NCI-H1048 (cell line): Measurements from ENCODE around the gene INPP5D.
"Not testable (repeated sequence)": the region's sequence is repeated elsewhere in the genome, so short reads cannot be mapped to it uniquely, and the experiment has no call there.

ENCODE experiments used
- DNase-seq: peaks from one replicate; lab custom pipeline; 2025; lab: John Stamatoyannopoulos, UW

The INPP5D gene

DNA sequence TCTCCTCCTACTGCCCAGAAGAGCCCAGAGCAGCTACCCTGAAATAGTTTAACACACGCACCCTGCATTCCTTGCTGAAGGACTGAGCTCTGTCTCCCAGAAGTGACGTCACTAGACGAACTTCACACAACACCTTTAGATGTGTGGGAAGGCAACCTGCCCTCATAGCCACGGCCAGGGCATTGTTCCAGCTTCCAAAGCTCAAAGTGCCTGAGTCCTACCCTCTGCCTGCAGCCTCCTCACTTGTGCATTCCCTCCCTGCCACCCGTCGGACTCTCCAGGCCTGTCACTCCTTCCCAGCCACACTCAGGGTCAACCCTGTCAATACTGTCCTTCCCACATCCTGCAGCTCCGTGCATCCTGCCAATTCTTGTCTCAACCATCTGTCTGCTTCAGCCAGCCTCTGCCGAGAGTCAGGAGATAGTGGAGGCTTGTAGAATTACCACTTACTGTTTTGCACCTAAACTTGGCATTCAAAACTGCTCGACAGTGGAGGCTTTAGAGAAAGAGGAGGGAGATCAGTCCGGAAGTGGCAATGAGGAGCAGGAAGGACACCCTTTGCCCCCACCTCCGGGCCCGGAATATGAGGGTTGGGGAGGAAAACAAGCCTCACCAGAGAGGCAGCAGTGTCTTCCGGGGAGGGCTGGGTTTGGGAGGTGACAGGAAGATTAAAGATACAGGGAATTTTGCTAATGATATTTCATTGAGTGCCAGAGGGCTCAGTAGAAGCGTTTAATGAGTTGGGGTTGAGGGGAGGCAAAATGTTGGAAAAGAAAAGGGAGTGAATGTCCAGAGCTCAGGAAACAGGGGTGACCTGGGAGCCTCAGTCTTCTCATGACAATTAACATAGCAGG lies 119.1 kb downstream of the INPP5D start:
- DNase-seq, result no peak

DNA sequence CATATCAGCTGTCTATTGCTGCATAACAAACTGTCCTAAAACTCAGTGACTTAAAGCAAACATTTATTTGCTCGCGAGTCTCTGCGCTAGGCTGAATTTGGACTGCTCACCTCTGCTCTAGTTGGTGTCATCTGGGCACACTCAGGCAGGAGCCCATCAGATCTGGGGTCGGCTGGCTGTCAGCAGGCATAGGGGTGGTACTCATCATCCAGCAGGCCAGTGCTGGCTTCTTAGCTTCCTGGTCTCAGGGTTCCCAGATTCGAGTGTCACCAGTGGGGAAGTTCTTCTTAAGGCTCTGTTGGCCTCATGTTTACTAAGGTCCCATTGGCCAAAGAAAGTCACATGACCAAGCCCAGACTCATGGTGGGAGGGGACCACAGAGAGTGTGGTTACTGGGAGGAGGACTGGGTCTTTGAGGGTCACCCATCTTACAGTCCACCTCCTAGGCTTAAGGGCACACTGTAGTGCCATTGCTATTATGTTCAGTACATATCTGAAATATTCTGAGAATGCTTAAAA lies 119.8 kb downstream of the INPP5D start:
- no peak for DNase-seq

DNA sequence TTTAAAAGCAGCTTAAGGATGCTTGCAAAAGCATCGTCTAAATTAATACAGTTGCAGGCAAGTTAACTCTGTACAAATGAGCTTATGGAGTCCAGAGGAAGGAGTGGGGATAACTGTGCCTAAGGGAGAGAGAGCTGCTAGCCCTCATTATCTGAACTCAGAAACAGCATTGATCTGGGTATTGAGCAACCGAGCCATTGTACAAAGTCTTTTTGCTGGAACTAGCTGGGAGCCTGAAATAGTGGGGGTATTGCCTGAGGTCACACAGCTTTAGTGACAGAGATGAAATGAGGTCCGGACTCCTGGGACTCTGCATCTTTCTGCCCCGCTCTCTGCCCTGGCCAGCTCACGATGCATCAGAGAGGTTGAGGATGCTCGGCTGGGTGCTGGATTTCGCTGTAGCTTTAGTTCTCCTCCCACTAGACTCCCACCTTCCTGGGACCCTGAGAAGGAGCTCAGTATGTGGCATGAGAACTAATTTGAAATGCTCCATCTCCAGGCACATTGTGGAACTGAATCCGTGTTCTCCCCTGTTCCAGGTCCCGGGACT lies 123.8 kb downstream of the INPP5D start:
- DNase-seq, result no peak

DNA sequence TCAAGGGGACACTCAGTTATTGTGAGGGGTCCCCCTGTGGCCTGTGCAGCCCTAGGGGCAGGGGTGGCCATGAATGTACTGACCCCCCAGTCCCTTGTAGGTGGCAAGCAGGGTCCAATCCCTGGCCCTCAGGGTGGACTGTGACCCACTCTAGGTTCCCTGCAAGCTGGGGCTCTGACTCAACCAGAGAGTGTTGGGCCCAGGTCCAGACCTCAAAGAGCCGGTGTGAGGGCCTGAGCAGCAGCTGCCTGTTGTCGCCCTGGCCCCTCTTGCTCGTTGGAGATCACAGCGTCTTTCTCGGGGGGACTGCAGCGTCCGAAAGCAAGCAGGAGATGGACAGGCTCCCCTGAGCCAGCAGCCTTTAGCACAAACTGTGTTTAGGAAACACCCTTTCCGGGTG lies 124.5 kb downstream of the INPP5D start:
- DNase-seq, result no peak

DNA sequence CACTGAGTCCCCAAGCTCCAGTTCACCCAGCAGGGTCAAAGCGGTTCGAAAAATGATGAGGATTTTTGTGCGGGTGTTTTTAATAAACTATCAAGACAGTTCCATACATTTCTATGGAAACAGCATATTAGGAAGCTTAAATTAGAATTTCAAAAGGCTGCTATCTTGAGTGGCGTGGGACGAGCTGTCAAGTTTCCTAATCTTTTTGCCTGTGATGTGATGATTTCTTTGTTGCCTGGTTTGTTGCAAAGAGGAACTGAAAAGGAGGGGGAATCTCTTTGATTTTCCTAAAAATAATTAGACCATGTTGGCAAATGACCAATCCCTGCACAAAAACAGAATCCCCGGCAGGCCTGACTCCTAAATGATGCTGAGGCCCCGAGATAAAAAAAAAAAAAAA lies 125.2 kb downstream of the INPP5D start:
- no peak for DNase-seq

DNA sequence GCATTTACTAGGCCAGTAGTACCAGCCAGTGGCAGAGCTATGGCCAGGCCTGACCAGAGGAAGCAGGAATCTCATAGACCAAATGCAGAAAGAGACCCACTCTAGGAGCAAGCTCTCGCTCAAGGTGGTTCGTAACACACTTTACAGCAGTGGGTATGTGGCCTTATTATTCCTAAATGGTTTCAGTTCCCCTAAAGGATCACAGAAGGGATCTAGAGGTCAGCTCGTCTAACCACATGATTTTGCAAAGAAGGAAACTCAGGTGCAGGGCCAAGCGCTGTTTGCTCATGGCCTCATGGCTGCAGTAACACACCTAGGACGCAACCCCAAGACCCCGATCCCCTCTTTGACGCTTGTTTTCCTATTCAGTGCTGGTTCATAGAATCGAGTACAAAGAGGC lies 125.8 kb downstream of the INPP5D start:
- no peak for DNase-seq

DNA sequence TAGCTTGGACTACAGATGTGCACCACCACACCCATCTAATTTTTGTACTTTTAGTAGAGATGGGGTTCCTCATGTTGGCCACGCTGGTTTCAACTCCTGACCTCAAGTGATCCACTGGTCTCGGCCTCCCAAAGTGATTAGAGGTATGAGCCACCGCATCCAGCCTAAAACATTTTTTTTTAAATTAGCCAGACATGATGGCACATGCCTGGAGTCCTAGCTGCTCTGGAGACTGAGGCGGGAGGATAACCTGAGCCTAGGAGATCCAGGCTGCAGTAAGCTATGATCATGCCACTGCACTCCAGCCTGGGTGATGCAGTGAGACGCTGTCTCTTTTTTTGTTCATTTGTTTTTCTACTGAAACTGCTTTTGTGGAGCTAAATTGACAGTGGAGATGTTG lies 126.7 kb downstream of the INPP5D start:
- no peak for DNase-seq

DNA sequence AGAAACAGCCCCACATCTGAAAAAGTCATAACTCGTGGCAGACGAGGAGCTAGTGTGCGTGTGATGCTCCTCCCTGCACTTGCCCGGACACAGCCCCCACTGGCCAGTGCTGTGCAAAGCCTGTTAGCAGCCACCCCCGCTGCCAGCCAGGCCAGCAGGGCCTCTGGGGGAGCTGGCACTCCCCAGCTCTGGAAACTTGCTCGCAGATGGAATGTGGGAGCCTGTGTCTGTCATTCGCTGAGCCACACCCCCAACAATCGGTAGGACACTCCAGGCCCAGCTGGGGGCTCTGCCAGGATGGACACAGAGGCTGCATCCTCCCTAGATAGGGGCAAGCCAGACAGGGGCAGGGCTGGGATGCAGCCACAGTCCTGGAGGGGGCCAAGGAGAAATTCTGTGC lies 128.9 kb downstream of the INPP5D start:
- no peak for DNase-seq

DNA sequence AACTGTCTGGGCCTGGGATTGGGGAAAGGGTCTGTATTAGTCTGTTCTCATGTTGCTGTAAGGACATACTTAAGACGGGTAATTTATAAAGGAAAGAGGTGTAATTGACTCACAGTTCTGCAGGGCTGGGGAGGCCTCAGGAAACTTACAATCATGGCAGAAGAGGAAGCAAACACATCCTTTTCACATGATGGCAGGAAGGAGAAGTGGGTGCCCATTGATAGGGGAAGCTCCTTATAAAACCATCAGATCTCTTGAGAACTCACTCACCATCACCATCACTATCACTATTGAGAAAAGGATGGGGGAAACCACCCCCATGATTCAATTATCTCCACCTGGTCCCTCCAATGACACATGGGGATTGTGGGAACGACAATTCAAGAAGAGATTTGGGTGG lies 130.9 kb downstream of the INPP5D start:
- not testable (repeated sequence) for DNase-seq

DNA sequence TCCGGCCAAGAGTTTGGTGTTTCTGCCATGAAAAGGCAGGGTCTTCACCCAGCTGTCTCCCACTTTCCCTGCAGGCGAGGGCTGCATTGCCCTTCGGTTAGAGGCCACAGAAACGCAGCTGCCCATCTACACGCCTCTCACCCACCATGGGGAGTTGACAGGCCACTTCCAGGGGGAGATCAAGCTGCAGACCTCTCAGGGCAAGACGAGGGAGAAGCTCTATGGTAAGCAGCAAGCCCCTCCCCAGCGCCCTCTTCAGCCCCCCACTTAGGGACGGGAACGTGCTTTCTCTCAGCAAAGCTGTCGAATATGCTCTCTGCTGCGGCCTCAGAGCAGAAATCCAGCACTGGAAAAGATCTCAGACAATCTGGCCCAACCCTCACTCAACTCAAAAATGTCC lies 133.6 kb downstream of the INPP5D start:
- no peak for DNase-seq

DNA sequence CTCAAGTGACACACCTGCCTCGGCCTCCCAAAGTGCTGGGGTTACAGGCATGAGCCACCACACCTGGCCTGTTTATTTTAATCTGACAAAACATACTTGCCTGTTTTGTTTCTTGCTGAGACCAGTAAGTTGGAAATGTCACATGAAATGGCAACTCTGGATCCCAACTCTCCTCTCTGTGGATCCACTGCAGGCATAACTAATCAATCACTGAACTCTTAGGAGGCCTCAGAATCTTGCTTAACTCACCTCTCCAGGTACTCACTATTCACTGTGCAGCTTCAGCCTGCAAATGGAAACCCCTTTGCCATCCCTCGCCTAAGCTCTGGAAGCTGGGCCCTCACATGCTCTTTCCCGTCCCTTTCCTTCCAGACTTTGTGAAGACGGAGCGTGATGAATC lies 134.9 kb downstream of the INPP5D start:
- no peak for DNase-seq

DNA sequence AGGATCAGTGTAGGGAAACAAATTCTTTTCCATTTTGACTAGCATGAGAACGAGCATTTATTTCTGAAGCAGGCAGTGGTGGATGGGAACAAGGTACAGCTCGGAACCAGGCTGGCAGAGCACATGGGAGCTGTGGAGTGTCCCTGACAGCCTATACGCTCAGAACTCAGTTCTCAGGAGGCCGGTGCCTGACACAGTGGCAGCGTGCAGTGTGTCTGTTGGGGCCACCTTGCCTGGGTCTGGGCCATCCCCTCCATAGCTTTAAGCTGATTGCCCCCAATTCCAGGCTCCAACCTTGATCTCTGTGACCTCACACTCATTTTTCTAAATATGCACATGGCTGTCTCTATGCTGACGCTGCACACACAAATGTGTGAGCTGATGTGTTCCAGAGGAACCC lies 136.9 kb downstream of the INPP5D start:
- no peak for DNase-seq

DNA sequence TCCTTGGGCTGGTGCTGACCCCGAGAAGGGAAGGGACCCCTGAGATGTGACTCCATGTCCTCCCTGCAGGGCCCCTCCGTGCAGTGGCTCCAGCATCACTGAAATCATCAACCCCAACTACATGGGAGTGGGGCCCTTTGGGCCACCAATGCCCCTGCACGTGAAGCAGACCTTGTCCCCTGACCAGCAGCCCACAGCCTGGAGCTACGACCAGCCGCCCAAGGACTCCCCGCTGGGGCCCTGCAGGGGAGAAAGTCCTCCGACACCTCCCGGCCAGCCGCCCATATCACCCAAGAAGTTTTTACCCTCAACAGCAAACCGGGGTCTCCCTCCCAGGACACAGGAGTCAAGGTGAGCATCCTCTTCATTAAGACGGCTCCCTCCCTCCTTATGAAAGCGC lies 137.9 kb downstream of the INPP5D start:
- no peak for DNase-seq

DNA sequence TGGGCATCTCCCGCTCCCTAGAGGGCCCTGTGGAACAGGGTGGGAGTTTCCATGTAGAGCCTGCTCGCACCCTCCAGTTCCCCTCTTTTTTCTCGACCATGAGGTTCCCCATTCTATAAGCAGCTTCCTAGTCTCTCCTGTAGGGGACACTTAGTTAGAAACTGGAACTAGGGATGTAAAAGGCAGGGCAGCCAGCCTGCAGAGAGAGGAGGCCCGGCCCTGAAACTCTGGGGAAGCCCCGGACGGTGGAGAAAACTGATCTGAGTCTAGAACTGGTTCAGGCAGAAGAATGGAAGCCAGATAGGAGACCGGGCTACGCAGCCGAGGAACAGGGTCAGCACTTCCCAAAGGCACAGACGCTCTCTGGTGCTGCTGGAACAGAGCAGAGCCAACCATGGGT lies 139.7 kb downstream of the INPP5D start:
- DNase-seq, result no peak

DNA sequence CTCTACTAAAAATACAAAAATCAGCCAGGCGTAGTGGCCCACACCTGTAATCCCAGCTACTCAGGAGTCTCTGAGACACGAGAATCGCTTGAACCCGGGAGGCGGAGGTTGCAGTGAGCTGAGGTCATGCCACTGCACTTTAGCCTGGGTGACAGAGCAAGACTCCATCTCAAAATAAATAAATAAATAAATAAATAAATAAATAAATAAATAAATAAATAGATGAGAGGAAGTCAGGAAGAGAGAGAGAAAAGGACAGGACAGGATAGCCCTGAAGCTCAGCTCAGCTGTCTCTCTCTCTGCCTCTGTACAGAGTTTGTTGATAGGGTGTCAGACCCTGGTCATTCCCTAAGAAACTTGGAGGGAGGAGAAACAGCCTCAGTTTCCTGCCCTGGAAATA lies 140.6 kb downstream of the INPP5D start:
- not testable (repeated sequence) for DNase-seq

DNA sequence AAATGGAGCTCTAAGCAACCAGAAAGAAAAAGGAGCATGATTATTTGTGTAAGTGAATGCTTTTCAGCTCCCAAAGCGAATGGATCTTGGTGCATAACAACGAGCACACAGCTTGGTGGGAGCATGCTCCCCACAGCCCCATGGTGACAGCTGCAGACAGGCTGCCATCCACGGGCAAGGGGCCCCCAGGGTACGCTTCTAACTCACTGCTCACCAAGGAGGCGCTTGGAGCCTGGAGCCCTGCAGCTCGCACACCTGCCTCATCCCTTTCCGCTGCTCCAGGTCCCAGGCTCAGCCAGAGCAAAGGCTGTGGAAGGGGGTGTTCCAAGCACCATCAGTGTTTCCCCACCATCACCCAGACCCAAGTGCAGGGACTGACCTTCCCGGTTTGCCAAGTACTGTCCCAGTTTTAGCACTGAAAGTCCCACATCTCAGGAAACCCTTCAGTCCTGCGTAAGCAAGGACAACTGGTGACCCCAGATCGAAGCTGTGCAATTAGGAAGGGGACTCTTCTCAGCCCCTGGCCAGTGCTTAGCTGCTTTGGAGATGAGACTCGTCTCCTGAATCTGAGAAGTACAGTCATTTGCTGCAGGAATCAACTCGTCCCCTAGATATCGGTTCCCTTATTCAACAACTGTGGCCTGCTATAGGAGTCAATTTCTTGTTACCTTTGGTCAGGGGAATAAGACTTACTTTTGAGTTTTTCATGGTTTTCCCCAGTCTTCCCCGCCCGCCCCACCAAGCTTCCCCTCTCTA lies 141.3 kb downstream of the INPP5D start:
- DNase-seq, result no peak

DNA sequence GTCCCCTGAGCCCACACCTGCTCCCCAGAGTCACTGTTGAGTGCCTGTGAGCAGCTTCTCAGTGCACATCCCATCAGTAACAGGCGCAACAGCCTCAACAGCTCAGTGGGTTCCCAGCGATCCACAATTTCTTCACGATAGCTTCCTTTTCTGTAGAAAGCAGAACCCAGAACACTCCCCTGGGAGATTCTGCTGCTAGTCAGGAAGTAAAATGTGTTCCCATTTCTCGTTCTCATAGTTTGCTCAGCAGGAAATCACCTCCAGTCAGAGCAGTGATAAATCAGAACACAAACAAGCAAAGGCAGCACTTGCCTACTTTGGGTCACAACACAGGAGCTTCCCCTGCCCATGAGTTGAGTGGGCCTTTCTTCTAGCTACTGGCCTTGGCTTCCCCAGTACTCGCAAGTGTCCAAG lies 142.4 kb downstream of the INPP5D start:
- no peak for DNase-seq

DNA sequence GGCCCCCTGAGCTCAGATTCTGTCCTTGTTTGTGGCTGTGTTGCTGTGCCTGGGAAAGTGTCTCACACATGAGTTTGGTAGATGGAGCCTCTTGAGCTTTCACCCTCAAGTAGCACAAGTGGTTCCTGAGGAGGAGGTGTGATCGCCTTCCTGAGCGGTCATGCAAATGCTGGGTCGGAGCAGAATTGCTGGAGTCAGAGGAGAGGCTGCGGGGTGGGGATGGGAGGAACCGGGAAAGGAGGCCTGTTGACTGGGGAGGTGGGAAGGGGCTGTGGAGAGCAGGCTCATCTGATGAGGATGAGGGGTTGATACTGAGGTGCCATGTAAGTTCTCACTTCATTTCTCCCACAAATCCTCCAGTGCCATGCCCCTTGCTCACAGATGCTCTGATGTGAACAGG lies 142.9 kb downstream of the INPP5D start:
- DNase-seq, result no peak

DNA sequence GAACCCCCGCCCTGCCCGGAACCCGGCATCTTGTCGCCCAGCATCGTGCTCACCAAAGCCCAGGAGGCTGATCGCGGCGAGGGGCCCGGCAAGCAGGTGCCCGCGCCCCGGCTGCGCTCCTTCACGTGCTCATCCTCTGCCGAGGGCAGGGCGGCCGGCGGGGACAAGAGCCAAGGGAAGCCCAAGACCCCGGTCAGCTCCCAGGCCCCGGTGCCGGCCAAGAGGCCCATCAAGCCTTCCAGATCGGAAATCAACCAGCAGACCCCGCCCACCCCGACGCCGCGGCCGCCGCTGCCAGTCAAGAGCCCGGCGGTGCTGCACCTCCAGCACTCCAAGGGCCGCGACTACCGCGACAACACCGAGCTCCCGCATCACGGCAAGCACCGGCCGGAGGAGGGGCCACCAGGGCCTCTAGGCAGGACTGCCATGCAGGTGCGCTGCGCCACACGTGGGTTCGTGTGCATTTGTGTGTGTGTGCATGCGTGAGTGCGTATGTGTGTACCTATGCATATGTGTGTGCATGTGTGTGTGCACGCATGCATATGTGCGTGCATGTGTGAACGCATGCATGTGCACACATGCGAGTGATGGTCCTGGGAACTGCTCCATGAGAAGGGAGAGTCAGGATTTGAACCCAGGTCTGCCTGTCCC lies 144.3 kb downstream of the INPP5D start:
- DNase-seq, result no peak

DNA sequence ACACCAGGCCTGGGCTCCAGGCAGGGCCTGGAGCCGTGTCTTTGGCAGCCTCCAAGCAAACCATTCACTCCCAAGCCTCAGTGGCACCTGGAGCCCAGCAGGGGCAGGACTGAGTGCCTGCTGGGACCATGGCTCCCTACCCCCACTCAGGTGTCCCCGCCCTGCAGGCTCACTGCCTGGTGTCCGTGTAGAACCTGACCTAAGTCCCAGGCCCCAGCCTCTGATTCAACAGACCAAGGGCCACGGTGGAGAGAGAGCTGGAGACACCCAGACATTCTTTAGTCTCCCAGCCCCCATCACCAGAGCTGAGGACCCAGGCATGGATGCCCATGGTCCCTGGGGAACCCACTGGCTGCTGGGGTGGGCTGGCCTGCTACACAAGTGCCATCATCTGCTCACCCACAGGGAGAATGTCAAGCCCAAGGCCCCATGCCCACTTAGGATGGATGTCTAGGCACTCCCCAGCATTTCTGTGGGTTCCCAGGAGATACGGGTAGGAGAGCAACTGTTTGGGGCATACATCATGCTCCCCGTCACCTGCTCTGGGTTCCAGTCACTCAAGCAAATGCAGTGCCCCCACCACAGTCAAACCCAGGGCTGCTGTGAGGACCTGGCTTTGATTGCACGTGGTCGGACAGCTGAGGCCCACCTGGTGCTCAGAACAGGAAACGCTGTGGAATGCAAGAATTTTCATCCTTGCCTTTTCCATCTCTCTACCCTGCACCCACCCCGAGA lies 148.4 kb downstream of the INPP5D start:
- DNase-seq, result no peak

DNA sequence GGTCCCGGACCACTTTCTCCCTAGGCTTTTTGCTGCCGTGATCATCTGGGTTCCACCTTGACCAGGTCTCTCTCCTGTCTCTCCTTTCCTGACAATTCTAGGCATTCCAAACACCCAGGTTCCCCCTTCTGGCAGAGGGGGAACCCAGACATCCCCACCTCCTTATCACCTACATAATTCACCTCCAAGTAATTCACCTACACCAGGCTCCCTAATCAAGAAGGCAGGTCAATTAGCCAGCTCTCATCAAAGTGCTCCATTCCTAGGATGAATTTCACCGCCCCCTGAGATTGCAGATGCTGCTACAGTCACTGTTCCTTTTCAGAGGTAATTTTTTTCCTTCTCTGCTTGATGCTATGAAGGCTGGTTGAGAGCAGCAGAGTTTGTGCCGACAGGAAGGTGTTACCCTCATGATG lies 149.0 kb downstream of the INPP5D start:
- no peak for DNase-seq
